SK-N-SH (cell line): ENCODE measurements around the gene GTF3C6.

Source experiments
- CTCF ChIP-seq: fragments of 200-600 bp; sonication (generic); IDR thresholded peaks from 2 replicates; pipeline ENCODE4 v1.6.1; 2017; ENCODE audit warnings: antibody characterized with exemption, mild to moderate bottlenecking, moderate library complexity
- EP300 ChIP-seq, 2 experiments: IDR thresholded peaks; 2 replicates each; pipeline versions ENCODE4 v1.4.0 to v1.6.1; 2012; ENCODE audit warnings: borderline replicate concordance in 1 of 2, low read depth in 1 of 2, low read length in 1 of 2
- FOXJ3 ChIP-seq: sonication (generic); formaldehyde crosslinking; IDR thresholded peaks from 2 replicates; pipeline ENCODE4 v1.5.1; 2020; ENCODE audit warnings: mild to moderate bottlenecking, missing genetic modification reagents
- FOXM1 ChIP-seq: IDR thresholded peaks from 2 replicates; pipeline ENCODE4 v1.4.0; 2012; ENCODE audit warnings: low read depth, mild to moderate bottlenecking
- JUND ChIP-seq: IDR thresholded peaks from 2 replicates; pipeline ENCODE4 v1.4.0; 2012
- NFIC ChIP-seq: IDR thresholded peaks from 2 replicates; pipeline ENCODE4 v1.4.0; 2012; ENCODE audit warnings: borderline replicate concordance
- POLR2AphosphoS5 ChIP-seq: IDR thresholded peaks from 2 replicates; pipeline ENCODE4 v1.6.1; 2012; ENCODE audit warnings: low read depth, low read length
- RXRA ChIP-seq: IDR thresholded peaks from 2 replicates; pipeline ENCODE4 v1.4.0; 2012; ENCODE audit warnings: low read depth, mild to moderate bottlenecking, borderline replicate concordance

GRCh38 chr6:111015389-111016124 is 57.1 kb downstream of the GTF3C6 start:
- no peak for TF ChIP-seq POLR2AphosphoS5
- TF ChIP-seq CTCF: no peak
- TF ChIP-seq NFIC: no peak
- no peak for TF ChIP-seq FOXM1
- no peak for TF ChIP-seq EP300 (IDR thresholded peaks at IDR 0.05; ENCODE audit: borderline replicate concordance in 1 of 2, low read depth in 1 of 2, low read length in 1 of 2)
- TF ChIP-seq FOXJ3 (CRISPR knock-in tag): no peak
- TF ChIP-seq RXRA: no peak
- TF ChIP-seq JUND: no peak
